GM12801 (cell line): ENCODE data around the gene CCDC136.

Experiments
- TF ChIP-seq, protein P1 (sequence below): IDR thresholded peaks from one replicate; pipeline ENCODE4 v1.5.1; 2011; ENCODE audit warnings: control low read depth; ENCODE audit not compliant: insufficient read length; ENCODE audit errors: extremely low read depth

CCDC136 gene

DNA sequence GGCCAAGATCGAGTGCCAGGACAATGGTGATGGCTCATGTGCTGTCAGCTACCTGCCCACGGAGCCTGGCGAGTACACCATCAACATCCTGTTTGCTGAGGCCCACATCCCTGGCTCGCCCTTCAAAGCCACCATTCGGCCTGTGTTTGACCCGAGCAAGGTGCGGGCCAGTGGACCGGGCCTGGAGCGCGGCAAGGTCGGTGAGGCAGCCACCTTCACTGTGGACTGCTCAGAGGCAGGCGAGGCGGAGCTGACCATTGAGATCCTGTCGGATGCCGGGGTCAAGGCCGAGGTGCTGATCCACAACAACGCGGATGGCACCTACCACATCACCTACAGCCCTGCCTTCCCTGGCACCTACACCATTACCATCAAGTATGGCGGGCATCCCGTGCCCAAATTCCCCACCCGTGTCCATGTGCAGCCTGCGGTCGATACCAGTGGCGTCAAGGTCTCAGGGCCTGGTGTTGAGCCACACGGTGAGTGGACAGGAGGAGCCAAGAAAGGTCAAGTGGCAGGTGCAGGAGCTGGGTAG lies 53.1 kb downstream of the CCDC136 start:
- TF ChIP-seq, protein P1, sequence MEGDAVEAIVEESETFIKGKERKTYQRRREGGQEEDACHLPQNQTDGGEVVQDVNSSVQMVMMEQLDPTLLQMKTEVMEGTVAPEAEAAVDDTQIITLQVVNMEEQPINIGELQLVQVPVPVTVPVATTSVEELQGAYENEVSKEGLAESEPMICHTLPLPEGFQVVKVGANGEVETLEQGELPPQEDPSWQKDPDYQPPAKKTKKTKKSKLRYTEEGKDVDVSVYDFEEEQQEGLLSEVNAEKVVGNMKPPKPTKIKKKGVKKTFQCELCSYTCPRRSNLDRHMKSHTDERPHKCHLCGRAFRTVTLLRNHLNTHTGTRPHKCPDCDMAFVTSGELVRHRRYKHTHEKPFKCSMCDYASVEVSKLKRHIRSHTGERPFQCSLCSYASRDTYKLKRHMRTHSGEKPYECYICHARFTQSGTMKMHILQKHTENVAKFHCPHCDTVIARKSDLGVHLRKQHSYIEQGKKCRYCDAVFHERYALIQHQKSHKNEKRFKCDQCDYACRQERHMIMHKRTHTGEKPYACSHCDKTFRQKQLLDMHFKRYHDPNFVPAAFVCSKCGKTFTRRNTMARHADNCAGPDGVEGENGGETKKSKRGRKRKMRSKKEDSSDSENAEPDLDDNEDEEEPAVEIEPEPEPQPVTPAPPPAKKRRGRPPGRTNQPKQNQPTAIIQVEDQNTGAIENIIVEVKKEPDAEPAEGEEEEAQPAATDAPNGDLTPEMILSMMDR = no peak

DNA sequence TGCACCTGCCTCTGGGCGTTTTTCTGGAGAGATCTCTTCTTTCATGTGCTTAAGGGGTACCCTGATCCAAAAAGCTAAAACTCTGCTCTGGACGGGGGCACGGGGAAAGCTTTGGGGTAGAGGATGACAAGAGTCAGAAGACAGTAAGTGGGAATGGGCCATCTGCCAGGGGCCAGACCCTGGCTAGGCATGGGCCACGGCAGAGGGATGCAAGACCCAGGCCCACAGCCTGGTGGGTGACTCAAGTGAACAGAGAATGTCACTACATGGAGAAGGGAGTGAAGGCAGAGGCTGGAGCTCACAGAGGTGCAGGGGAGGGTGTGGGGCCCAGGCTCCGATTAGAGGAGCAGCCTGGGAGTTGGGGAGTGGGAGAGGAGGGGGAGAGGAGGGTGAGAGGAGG lies 53.7 kb downstream of the CCDC136 start:
- TF ChIP-seq, protein P1 = no peak

DNA sequence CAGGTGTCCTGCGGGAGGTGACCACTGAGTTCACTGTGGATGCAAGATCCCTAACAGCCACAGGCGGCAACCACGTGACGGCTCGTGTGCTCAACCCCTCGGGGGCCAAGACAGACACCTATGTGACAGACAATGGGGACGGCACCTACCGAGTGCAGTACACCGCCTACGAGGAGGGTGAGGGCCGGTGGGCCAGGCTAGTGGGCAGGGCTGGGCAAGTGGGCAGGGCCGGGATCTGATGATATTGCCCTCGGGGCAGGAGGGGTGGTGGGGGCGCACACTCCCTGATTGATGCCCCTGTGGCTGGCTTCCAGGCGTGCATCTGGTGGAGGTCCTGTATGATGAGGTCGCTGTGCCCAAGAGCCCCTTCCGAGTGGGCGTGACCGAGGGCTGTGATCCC lies 54.2 kb downstream of the CCDC136 start:
- TF ChIP-seq, protein P1 = no peak

DNA sequence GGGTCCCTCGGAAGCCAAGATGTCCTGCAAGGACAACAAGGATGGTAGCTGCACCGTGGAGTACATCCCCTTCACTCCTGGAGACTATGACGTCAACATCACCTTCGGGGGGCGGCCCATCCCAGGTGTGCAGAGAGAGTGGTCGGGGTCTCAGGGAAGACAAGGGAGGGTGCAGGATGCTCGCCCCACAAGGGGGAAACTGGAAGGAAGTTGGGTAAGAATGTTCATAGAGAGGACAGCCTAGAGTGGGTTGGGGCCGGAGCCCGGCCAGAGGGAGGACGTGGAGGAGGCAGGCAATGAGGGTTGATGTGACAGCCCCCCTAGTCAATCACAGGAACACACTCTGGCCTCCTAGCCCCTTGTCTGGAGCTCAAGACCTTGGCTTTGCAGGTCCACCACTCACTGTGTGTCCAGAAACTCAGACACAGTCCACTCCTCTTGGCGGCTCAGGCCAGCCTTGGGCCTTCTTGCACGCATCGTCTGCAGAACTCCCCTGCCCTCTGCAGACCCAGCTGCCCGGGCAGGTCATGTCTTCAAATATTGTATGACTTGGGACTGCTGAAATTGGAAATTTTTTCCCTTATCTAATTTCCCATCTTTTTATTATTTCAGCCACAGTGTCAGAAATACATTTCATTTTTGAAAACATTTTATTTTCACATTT lies 55.1 kb downstream of the CCDC136 start:
- TF ChIP-seq, protein P1 = no peak

DNA sequence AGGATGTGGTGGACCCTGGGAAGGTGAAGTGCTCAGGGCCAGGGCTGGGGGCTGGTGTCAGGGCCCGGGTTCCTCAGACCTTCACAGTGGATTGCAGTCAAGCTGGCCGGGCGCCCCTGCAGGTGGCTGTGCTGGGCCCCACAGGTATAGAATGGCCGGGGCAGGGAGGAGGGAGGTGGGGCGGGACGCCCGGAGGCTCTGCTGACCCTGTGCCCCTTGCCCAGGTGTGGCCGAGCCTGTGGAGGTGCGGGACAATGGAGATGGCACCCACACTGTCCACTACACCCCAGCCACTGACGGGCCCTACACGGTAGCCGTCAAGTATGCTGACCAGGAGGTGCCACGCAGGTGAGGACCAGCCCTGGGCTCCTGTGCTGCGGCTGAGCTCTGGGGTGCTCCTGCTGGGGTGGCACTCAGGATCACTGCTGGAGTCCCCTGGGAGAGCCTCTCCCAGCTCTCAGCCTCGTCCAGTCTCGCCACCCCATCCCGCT lies 56.0 kb downstream of the CCDC136 start:
- TF ChIP-seq, protein P1 = no peak

DNA sequence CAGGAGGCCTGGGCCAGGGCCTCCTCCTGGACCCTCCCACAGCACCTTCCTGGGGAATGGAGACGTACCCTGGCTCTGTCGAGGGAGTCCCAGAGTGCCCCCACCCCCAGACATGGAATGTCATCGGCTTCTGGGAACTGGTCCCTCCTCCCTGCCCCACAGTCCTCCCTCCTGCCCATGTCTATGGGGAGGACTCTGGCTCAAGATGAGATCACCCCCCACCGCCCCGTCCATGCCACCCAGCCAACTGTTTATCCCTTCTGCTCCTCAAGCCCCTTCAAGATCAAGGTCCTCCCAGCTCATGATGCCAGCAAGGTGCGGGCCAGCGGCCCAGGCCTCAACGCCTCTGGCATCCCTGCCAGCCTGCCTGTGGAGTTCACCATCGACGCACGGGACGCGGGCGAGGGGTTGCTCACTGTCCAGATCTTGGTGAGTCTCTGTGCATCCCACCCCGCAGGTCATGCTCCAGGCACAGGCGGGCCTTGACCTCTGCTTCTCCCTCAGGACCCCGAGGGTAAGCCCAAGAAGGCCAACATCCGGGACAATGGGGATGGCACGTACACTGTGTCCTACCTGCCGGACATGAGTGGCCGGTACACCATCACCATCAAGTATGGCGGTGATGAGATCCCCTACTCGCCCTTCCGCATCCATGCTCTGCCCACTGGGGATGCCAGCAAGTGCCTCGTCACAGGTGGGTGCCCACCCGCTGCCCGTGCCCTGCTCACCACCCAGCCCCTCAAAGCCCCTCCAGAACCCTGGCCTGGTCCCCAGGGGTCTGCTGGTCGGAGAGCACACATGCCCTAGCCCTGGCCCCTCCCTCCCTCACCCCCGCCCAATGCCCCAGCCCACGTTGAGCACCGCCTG lies 56.8 kb downstream of the CCDC136 start:
- TF ChIP-seq, protein P1 = no peak

DNA sequence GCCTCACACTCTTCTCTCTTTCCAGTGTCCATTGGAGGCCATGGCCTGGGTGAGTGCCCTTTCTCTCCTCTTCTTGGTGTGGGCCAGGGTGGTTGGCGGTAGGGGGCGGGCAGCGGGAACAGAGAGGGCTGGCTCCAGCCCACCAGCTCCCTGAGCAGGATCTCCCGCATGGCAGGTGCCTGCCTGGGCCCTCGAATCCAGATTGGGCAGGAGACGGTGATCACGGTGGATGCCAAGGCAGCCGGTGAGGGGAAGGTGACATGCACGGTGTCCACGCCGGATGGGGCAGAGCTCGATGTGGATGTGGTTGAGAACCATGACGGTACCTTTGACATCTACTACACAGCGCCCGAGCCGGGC lies 57.4 kb downstream of the CCDC136 start:
- TF ChIP-seq, protein P1 = no peak
